Measurements from ENCODE around the gene PRAF2. TPM values are rescaled to one million over a fixed set of nuclear protein-coding genes. Genes with fewer than 3 reads are reported as not detected.

The PRAF2 gene
- total and polyA plus RNA-seq, 4 donors = 30.8 to 54.3 (median 38.9) TPM

DNA sequence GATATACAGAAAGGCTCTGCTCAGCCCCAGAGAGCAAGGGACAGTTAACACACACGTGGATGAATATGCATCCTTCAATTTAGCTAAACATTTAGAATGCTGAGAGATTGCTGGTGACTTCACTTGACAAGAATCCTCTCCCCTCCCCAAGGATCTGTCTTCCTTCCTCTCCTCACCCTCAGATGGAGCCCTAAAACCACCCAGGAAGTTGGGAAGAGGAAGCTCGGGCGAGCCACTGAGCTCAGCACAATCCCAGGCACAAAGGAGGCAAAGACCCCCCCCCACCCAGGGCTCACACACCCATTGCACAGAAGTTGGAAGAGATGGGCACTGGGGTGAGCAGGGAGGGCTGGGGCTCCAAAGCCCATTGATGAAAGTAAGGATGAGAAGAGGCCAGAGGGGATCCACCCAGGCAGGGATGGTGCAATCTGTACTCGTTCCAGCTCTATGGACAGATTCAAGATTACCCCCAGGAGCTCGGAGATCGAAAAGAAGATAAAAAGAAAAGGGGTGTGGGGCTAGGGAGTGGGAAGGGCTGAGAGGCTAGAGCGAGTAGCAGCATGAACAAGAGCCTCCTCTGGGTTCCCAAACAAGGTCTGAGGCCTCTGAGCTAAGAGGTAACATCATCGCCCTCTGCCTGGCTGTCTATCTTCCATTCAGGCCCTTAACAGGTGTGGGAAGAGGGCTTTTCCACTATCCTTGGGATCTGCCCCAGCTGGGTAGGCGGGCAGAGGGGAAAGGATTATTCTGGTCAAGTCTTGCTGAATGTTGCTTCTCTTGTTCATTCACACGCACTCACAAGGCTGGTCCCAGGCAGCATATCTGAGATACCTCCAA is 31.8 kb downstream of the PRAF2 start:
- Histone ChIP-seq H3K9me3 (ENCODE audit: control insufficient read depth, low read length) (no peaks in the 10 kb centered on the region), H3K27ac (ENCODE audit: low read depth in 1 of 2, low read length in 2 of 2) (peak overlapping the region in 1 of 2 donors; percentile 93), H3K4me3 (ENCODE audit: low read length in 2 of 2) (peak overlapping the region; percentile 32 to 77), H3K36me3 (ENCODE audit: control insufficient read depth in 1 of 2, insufficient read depth in 2 of 2, low read length in 1 of 2) (peaks cover 0 to 12% of the 10 kb centered on the region in 2 donors), H3K4me1 (ENCODE audit: control insufficient read depth in 1 of 2, insufficient read depth in 2 of 2, low read length in 2 of 2) (no peaks in the 10 kb centered on the region), H3K27me3 (ENCODE audit: control insufficient read depth in 1 of 2, insufficient read depth in 2 of 2, low read length in 1 of 2) (no peaks in the 10 kb centered on the region)
- WGBS, 2 donors = 1 to 22% methylated on average over 10 of the region's 10 CpGs
- intact Hi-C loops (cut with DNase I) = loop anchor here (2.0 to 5.0 kb wide), 3 partner anchors 40 to 85 kb away; partner anchors contain the start of genes GRIPAP1 (in 1 of the 2) and OTUD5 (in 1 of the 2)
- ATAC-seq (ENCODE audit: low FRiP score) = no peak
- DNase-seq = no peak

DNA sequence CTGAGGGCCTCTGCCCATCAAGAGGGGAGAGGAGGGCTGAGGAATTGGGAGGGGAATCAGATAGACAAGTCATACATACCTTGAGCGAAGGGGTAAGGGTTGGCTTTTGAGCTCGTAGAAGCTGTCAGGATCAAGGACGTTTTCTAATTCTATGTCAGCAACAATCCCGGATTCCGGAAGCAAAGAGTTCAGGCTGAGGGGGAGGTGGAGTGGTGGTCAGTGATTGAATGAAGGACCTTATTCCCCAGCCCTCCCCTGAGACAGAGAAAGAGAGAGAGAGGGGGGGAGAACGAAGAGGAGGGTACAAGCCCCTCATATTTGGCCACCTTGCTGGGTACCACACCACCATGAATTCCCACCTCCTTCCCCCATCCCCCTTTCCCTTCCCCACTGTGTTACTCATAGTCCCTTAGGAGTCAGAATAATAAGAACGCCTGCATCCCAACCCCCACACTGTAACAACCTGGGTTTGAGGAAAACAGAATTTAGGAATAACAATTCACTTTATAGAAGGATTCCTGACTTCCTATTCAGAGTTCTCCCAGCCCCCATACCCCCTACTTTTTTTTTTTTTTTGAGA is 33.3 kb downstream of the PRAF2 start:
- H3K36me3 ChIP-seq (ENCODE audit: control insufficient read depth in 1 of 2, insufficient read depth in 2 of 2, low read length in 1 of 2) = peaks cover 0 to 12% of the 10 kb centered on the region in 2 donors
- H3K4me3 ChIP-seq (ENCODE audit: low read length in 2 of 2) = no peak overlapping the region
- H3K27me3 ChIP-seq (ENCODE audit: control insufficient read depth in 1 of 2, insufficient read depth in 2 of 2, low read length in 1 of 2) = no peaks in the 10 kb centered on the region
- no peak for DNase-seq
- 18 to 25% methylated on average over 7 of the region's 7 CpGs for WGBS, 2 donors
- peak overlapping the region in 1 of 2 donors; percentile 26 for H3K27ac ChIP-seq (ENCODE audit: low read depth in 1 of 2, low read length in 2 of 2)
- H3K9me3 ChIP-seq (ENCODE audit: control insufficient read depth, low read length) = no peaks in the 10 kb centered on the region
- intact Hi-C loops (cut with DNase I) = loop anchor here (2.0 to 5.0 kb wide), 3 partner anchors 38 to 83 kb away; partner anchors contain the start of genes GRIPAP1 (in 1 of the 2) and OTUD5 (in 1 of the 2)
- H3K4me1 ChIP-seq (ENCODE audit: control insufficient read depth in 1 of 2, insufficient read depth in 2 of 2, low read length in 2 of 2) = no peaks in the 10 kb centered on the region
- no peak for ATAC-seq (ENCODE audit: low FRiP score)

DNA sequence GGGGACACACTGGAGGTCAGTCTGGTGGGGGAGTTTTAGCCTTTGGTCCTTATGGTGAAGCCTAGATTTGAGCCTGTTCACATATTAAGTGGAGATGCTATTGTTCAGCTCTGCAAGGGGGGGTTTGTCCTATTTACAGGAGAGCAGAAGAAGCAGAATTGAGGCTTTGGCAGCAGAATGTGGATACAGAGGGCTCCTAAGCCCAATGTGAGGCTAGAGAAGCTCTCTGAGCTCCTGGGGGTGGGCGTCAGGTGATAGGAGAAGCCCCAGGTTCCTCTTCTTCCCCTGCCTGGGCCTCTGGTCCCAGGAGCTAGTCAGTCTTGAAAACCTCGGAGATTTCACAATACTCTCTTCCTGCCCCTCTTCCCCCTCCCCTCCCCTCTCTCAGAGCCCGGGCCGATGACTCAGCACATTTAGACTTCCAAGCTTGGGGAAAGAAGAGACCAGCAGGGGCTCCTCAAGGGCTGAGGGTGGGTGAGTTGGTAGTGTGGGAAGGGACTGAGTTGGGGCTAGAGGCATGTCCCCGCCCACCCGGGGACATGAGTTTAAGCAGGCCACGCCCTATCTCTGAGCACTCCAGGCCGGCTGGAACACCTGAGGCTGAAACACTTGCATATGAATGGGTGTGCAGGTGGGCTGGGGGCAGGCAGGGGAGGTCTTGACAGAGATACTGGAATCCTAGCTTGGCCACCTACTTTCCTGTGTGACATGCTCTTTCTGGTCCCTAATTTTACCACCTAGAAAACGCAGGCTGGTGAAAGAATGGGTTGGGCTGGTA is 34.0 kb downstream of the PRAF2 start:
- DNase-seq = peak; percentile 80 to 87
- H3K27ac ChIP-seq (ENCODE audit: low read depth in 1 of 2, low read length in 2 of 2) = peak overlapping the region in 1 of 2 donors; percentile 69
- peaks cover 0 to 12% of the 10 kb centered on the region in 2 donors for H3K36me3 ChIP-seq (ENCODE audit: control insufficient read depth in 1 of 2, insufficient read depth in 2 of 2, low read length in 1 of 2)
- intact Hi-C loops (cut with DNase I) = loop anchor here (2.0 to 5.0 kb wide), 3 partner anchors 37 to 82 kb away; partner anchors contain the start of genes GRIPAP1 (in 1 of the 2) and OTUD5 (in 1 of the 2)
- no peak overlapping the region for H3K4me3 ChIP-seq (ENCODE audit: low read length in 2 of 2)
- H3K4me1 ChIP-seq (ENCODE audit: control insufficient read depth in 1 of 2, insufficient read depth in 2 of 2, low read length in 2 of 2) = no peaks in the 10 kb centered on the region
- H3K9me3 ChIP-seq (ENCODE audit: control insufficient read depth, low read length) = no peaks in the 10 kb centered on the region
- 10 to 21% methylated on average over 9 of the region's 9 CpGs for WGBS, 2 donors
- H3K27me3 ChIP-seq (ENCODE audit: control insufficient read depth in 1 of 2, insufficient read depth in 2 of 2, low read length in 1 of 2) = no peaks in the 10 kb centered on the region
- ATAC-seq (ENCODE audit: low FRiP score) = peak; percentile 55

DNA sequence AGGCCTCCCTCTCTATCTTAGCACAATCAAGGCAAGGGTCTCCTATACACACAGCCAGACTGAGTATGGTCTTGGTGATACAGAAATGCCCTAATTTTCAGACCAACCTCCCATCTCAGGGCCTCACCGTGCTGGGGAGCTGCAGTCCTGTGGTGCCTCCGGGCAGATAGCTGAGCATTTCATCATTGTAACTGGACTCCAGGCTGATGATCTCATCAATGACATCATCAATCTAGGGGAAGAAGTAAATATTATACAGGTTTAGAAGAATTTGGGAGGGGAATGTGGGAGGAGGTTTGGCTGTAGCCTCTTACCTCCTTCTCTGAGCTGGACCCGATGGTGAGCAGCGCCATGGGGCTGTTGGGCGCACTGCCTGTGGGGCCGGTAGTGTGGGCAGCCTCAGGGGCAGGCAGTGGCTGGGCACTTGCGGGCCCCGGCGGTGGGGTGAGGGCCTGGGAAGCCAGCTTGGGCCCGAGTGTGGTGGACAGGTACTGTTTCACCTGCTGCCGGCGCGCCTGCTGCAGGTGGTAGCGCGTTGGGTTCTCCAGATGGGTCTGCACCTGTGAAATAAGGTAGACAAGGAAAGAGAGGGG is 35.8 kb downstream of the PRAF2 start:
- H3K4me3 ChIP-seq (ENCODE audit: low read length in 2 of 2) = no peak overlapping the region
- no peaks in the 10 kb centered on the region for H3K27me3 ChIP-seq (ENCODE audit: control insufficient read depth in 1 of 2, insufficient read depth in 2 of 2, low read length in 1 of 2)
- no peaks in the 10 kb centered on the region for H3K4me1 ChIP-seq (ENCODE audit: control insufficient read depth in 1 of 2, insufficient read depth in 2 of 2, low read length in 2 of 2)
- H3K27ac ChIP-seq (ENCODE audit: low read depth in 1 of 2, low read length in 2 of 2) = no peak overlapping the region
- DNase-seq = no peak
- no peak for ATAC-seq (ENCODE audit: low FRiP score)
- intact Hi-C loops (cut with DNase I) = no loop called here
- peaks cover 0 to 18% of the 10 kb centered on the region in 2 donors for H3K36me3 ChIP-seq (ENCODE audit: control insufficient read depth in 1 of 2, insufficient read depth in 2 of 2, low read length in 1 of 2)
- WGBS, 2 donors = 89 to 90% methylated on average over 15 of the region's 15 CpGs
- H3K9me3 ChIP-seq (ENCODE audit: control insufficient read depth, low read length) = no peaks in the 10 kb centered on the region

DNA sequence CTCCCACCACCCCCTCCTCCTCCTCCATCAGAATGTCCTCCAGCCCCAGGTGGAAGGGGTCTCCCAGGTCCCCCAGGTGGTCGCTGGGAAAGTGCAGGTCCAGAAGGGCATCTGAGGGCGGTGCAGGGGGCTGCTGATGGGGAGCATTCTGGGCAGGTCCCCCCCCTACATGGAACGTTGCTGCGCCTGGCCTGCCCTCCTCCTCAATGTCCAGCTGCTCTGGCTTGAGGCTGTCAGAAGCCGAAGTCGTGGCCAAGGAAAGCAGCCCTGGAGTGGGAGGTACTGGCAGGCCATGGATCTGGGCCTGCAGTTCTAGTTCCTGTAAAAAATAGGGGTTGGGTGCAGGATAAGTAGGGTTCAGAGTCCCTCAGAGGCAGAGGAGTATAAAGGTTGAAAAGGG is 43.5 kb downstream of the PRAF2 start:
- intact Hi-C loops (cut with DNase I) = no loop called here
- peaks cover 3 to 6% of the 10 kb centered on the region in 2 donors for H3K36me3 ChIP-seq (ENCODE audit: control insufficient read depth in 1 of 2, insufficient read depth in 2 of 2, low read length in 1 of 2)
- H3K9me3 ChIP-seq (ENCODE audit: control insufficient read depth, low read length) = no peaks in the 10 kb centered on the region
- ATAC-seq (ENCODE audit: low FRiP score) (peak; percentile 43), DNase-seq (no peak)
- no peak overlapping the region for H3K27ac ChIP-seq (ENCODE audit: low read depth in 1 of 2, low read length in 2 of 2)
- 33 to 57% methylated on average over 6 of the region's 6 CpGs for WGBS, 2 donors
- no peaks in the 10 kb centered on the region for H3K4me1 ChIP-seq (ENCODE audit: control insufficient read depth in 1 of 2, insufficient read depth in 2 of 2, low read length in 2 of 2)
- H3K27me3 ChIP-seq (ENCODE audit: control insufficient read depth in 1 of 2, insufficient read depth in 2 of 2, low read length in 1 of 2) = no peaks in the 10 kb centered on the region
- H3K4me3 ChIP-seq (ENCODE audit: low read length in 2 of 2) = no peak overlapping the region

DNA sequence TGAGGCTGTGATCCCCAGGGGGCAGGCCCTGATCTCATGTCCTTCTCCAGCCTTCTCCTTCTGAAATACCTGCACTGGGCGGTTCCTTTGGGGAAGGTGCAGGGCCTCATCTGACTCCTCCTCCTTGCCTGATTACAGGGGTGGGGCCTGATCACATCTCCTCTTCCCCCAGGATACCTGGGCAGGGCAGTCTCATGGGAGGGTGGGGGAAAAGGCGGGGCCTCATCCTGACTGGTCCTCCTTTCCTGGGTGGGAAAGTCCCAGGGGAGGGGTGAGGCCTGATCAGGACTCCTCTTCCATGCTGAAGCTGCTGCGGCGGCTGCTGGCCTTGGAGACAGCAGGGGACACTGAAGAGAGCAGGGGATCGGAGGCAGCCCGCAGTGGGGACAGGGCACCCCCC is 43.9 kb downstream of the PRAF2 start:
- Histone ChIP-seq H3K36me3 (ENCODE audit: control insufficient read depth in 1 of 2, insufficient read depth in 2 of 2, low read length in 1 of 2) (peaks cover 3 to 6% of the 10 kb centered on the region in 2 donors), H3K9me3 (ENCODE audit: control insufficient read depth, low read length) (no peaks in the 10 kb centered on the region), H3K27me3 (ENCODE audit: control insufficient read depth in 1 of 2, insufficient read depth in 2 of 2, low read length in 1 of 2) (no peaks in the 10 kb centered on the region), H3K4me1 (ENCODE audit: control insufficient read depth in 1 of 2, insufficient read depth in 2 of 2, low read length in 2 of 2) (no peaks in the 10 kb centered on the region), H3K27ac (ENCODE audit: low read depth in 1 of 2, low read length in 2 of 2) (no peak overlapping the region), H3K4me3 (ENCODE audit: low read length in 2 of 2) (no peak overlapping the region)
- DNase-seq = no peak
- intact Hi-C loops (cut with DNase I) = no loop called here
- whole genome bisulfite sequencing, 2 donors = 83 to 93% methylated on average over 4 to 6 of the region's 6 CpGs
- ATAC-seq (ENCODE audit: low FRiP score) = no peak
